ENCODE measurements around the gene AGPAT4. TPM values are rescaled to one million over a fixed set of nuclear protein-coding genes. Genes with fewer than 3 reads are reported as not detected.

The AGPAT4 gene
- total and polyA plus RNA-seq, 2 of the 4 experiments (the other 2 are of a cell fraction) = 3.6 to 3.8 TPM

DNA sequence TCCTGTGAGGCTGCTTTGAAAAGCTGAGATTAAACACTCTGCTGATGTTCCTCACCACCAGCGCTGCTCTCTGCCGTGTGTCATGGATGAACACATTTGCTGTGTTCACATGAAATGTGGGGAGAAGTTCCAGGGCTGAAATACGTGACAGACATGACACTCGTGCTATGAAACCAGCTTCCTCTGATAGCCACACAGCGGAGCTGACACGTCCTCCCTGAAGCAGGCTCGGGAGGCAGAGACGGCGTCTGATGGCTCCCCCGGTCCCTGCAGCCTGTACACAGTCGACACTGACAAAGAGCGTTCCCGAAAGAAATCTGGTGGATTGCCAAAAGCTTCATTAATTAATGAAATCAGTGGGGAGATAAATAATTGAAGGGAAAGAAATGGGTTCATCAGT, 17.5 kb downstream of the AGPAT4 start:
- WGBS, 2 experiments (ENCODE audit: extremely low coverage in 2 of 2, insufficient read length in 1 of 2) = 76% methylated on average over 10 of the region's 13 CpGs; no CpG with 5 or more reads in 1 of the 2 experiments
- no peak overlapping the region; the same call in 2 of the 3 replicates for H2BK15ac ChIP-seq (ENCODE audit: low read depth, low read length)
- no peak overlapping the region for H3K9ac ChIP-seq (ENCODE audit: low read depth, low read length)
- H2BK20ac ChIP-seq (ENCODE audit: low read depth, low read length) = no peak overlapping the region
- no peak overlapping the region for H3K23ac ChIP-seq (ENCODE audit: low read depth, low read length)
- H2BK5ac ChIP-seq (ENCODE audit: low read depth, low read length, poor library complexity, severe bottlenecking) = no peak overlapping the region
- H3K27ac ChIP-seq (ENCODE audit: insufficient read depth, low read length) = no peak overlapping the region
- H2BK120ac ChIP-seq (ENCODE audit: low read depth, low read length) = 0 out of 2 replicates have a peak overlapping the region, but pooled peaks have one; percentile 5
- ChIA-PET POLR2A (ENCODE audit: unreplicated experiment) (no interaction called here), CTCF (no interaction called here)
- H3K9me3 ChIP-seq (ENCODE audit: control insufficient read depth, insufficient read depth, low read length) = no peaks in the 10 kb centered on the region
- in situ Hi-C loops (cut with MboI; ENCODE audit: low sequenced_read_pairs) (loop anchor here (25.0 kb wide), 1 partner anchor 269 kb away; the partner anchor contains the start of gene MAP3K4), dilution Hi-C loops (cut with HindIII; ENCODE audit: low sequenced_read_pairs, unreplicated experiment) (no loop called here), intact Hi-C loops (cut with micrococcal nuclease) (no loop called here)
- no peak overlapping the region for H3K56ac ChIP-seq (ENCODE audit: extremely low read depth, insufficient read depth, low read length)
- no peak overlapping the region for H3K4me2 ChIP-seq (ENCODE audit: low read depth, low read length)
- peak overlapping the region; percentile 71; the same call in 1 of the 2 replicates for H3K18ac ChIP-seq (ENCODE audit: low read depth, low read length)
- H4K20me1 ChIP-seq (ENCODE audit: insufficient read depth, low read length) = no peaks in the 10 kb centered on the region
- H4K5ac ChIP-seq (ENCODE audit: low read depth, low read length) = peak overlapping the region; percentile 47; the same call in 1 of the 2 replicates
- H3K27me3 ChIP-seq (ENCODE audit: control insufficient read depth, insufficient read depth, low read length) = no peaks in the 10 kb centered on the region
- no peak overlapping the region for H2AFZ ChIP-seq (replicated peaks; ENCODE audit: low read length, poor library complexity)
- peaks cover 17% of the 10 kb centered on the region for H3K4me1 ChIP-seq (ENCODE audit: control insufficient read depth, insufficient read depth, low read length)
- no peak overlapping the region for H3K4me3 ChIP-seq (ENCODE audit: insufficient read depth, low read depth, low read length)
- TF ChIP-seq CHD1 (IDR thresholded peaks at IDR 0.05; ENCODE audit: low read depth, low read length) = no peak
- no peak for TF ChIP-seq RFX5 (IDR thresholded peaks at IDR 0.05; ENCODE audit: low read depth, low read length)
- TF ChIP-seq SMC3 (IDR thresholded peaks at IDR 0.05; ENCODE audit: low read depth, low read length) = no peak
- TF ChIP-seq MAFK (IDR thresholded peaks at IDR 0.05; ENCODE audit: low read depth, low read length) = no peak
- no peak for TF ChIP-seq RCOR1 (IDR thresholded peaks at IDR 0.05; ENCODE audit: insufficient replicate concordance, low read length)
- TF ChIP-seq, protein P1, sequence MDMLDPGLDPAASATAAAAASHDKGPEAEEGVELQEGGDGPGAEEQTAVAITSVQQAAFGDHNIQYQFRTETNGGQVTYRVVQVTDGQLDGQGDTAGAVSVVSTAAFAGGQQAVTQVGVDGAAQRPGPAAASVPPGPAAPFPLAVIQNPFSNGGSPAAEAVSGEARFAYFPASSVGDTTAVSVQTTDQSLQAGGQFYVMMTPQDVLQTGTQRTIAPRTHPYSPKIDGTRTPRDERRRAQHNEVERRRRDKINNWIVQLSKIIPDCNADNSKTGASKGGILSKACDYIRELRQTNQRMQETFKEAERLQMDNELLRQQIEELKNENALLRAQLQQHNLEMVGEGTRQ (IDR thresholded peaks at IDR 0.05; ENCODE audit: low read depth, low read length) = no peak
- no peak for TF ChIP-seq FOS (IDR thresholded peaks at IDR 0.05; ENCODE audit: low read depth, low read length)
- no peak for TF ChIP-seq MAZ (IDR thresholded peaks at IDR 0.05; ENCODE audit: borderline replicate concordance, low read depth, low read length)
- peak overlapping the region; percentile 85 for H2AK5ac ChIP-seq (ENCODE audit: low read depth, low read length)
- H4K8ac ChIP-seq (ENCODE audit: low read depth in 2 of 2, low read length in 2 of 2) = 0 out of 4 replicates have a peak overlapping the region, but pooled peaks of 1 of the 2 experiments have one; percentile 31
- no TSS peak for BruUV-seq (replicated peaks)
- ATAC-seq (ENCODE audit: low read depth) (no peak), DNase-seq (no peak)
- H3K79me1 ChIP-seq (ENCODE audit: low read depth in 1 of 2, low read length in 2 of 2) = peaks cover 15 to 43% of the 10 kb centered on the region in 2 experiments
- peaks cover 18% of the 10 kb centered on the region; the same call in 1 of the 2 replicates for H3K9me1 ChIP-seq (ENCODE audit: insufficient read depth, low read length)
- peak overlapping the region; percentile 2; the same call in 1 of the 2 replicates for H3K4ac ChIP-seq (ENCODE audit: low read depth, low read length)
- no peak overlapping the region; the same call in 1 of the 2 replicates for H4K91ac ChIP-seq (ENCODE audit: insufficient read depth, low read depth, low read length)
- H3K36me3 ChIP-seq (ENCODE audit: control insufficient read depth, insufficient read depth, low read length) = peaks cover 6% of the 10 kb centered on the region; the same call in 1 of the 2 replicates
- no peak overlapping the region for H3K14ac ChIP-seq (replicated peaks; ENCODE audit: low read depth, low read length)
- no peak overlapping the region for H2AK9ac ChIP-seq (replicated peaks; ENCODE audit: low read depth, low read length, poor library complexity)
